ENCODE measurements around the gene GRIK4. TPM values are rescaled to one million over a fixed set of nuclear protein-coding genes. Genes with fewer than 3 reads are reported as not detected.

GRIK4 gene
- total RNA-seq, 2 experiments from 2014 or later = 0.06 TPM; not detected in 1

GRCh38 chr11:120492486-120492885, 19.1 kb upstream of the GRIK4 start:
- no peak for TF ChIP-seq EZH2phosphoT487 (IDR thresholded peaks at IDR 0.05; ENCODE audit: borderline replicate concordance, low read depth, low read length)
- TF ChIP-seq, protein P1, sequence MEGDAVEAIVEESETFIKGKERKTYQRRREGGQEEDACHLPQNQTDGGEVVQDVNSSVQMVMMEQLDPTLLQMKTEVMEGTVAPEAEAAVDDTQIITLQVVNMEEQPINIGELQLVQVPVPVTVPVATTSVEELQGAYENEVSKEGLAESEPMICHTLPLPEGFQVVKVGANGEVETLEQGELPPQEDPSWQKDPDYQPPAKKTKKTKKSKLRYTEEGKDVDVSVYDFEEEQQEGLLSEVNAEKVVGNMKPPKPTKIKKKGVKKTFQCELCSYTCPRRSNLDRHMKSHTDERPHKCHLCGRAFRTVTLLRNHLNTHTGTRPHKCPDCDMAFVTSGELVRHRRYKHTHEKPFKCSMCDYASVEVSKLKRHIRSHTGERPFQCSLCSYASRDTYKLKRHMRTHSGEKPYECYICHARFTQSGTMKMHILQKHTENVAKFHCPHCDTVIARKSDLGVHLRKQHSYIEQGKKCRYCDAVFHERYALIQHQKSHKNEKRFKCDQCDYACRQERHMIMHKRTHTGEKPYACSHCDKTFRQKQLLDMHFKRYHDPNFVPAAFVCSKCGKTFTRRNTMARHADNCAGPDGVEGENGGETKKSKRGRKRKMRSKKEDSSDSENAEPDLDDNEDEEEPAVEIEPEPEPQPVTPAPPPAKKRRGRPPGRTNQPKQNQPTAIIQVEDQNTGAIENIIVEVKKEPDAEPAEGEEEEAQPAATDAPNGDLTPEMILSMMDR (conservative IDR thresholded peaks at IDR 0.05; ENCODE audit: low read length) = no peak
- DNase-seq (ENCODE audit: low spot score) = no peak
- BruUV-seq (replicated peaks) = no TSS peak
- CTCF ChIA-PET (ENCODE audit: unreplicated experiment) = no interaction called here
- Histone ChIP-seq H3K27ac (ENCODE audit: low read depth, low read length, poor library complexity, severe bottlenecking) (no peak overlapping the region), H3K4me1 (ENCODE audit: insufficient read depth, low read length, poor library complexity, severe bottlenecking) (no peaks in the 10 kb centered on the region), H3K36me3 (ENCODE audit: insufficient read depth, low read length) (no peaks in the 10 kb centered on the region), H2AFZ (ENCODE audit: low read length) (no peak overlapping the region), H4K20me1 (ENCODE audit: insufficient read depth, low read length) (no peaks in the 10 kb centered on the region; the same call in 1 of the 2 replicates), H3K4me2 (ENCODE audit: low read length) (no peak overlapping the region), H3K79me2 (ENCODE audit: insufficient read depth, low read depth, low read length) (no peaks in the 10 kb centered on the region), H3K4me3 (ENCODE audit: low read depth, low read length, poor library complexity, severe bottlenecking) (no peak overlapping the region), H3K9me3 (ENCODE audit: low read length) (no peaks in the 10 kb centered on the region), H3K9me2 (ENCODE audit: insufficient read depth, low read length) (no peaks in the 10 kb centered on the region)
- POLR2A ChIA-PET = interaction anchor here (0.7 kb wide), 1 partner anchor 1719 kb away, joined by 3 read pairs; no protein-coding TSS in a partner anchor
- intact Hi-C loops (cut with micrococcal nuclease; ENCODE audit: unreplicated experiment) = no loop called here

GRCh38 chr11:120494595-120494994, 17.0 kb upstream of the GRIK4 start:
- Histone ChIP-seq H3K27ac (ENCODE audit: low read depth, low read length, poor library complexity, severe bottlenecking) (no peak overlapping the region), H3K4me3 (ENCODE audit: low read depth, low read length, poor library complexity, severe bottlenecking) (no peak overlapping the region), H3K4me2 (ENCODE audit: low read length) (no peak overlapping the region), H3K9me3 (ENCODE audit: low read length) (no peaks in the 10 kb centered on the region), H2AFZ (ENCODE audit: low read length) (no peak overlapping the region), H3K36me3 (ENCODE audit: insufficient read depth, low read length) (no peaks in the 10 kb centered on the region), H3K79me2 (ENCODE audit: insufficient read depth, low read depth, low read length) (no peaks in the 10 kb centered on the region), H4K20me1 (ENCODE audit: insufficient read depth, low read length) (no peaks in the 10 kb centered on the region; the same call in 1 of the 2 replicates), H3K4me1 (ENCODE audit: insufficient read depth, low read length, poor library complexity, severe bottlenecking) (no peaks in the 10 kb centered on the region), H3K9me2 (ENCODE audit: insufficient read depth, low read length) (no peaks in the 10 kb centered on the region)
- TF ChIP-seq, protein P1 (conservative IDR thresholded peaks at IDR 0.05; ENCODE audit: low read length) = no peak
- TF ChIP-seq EZH2phosphoT487 (IDR thresholded peaks at IDR 0.05; ENCODE audit: borderline replicate concordance, low read depth, low read length) = no peak
- DNase-seq (ENCODE audit: low spot score) = no peak
- intact Hi-C loops (cut with micrococcal nuclease; ENCODE audit: unreplicated experiment) = no loop called here
- CTCF ChIA-PET (ENCODE audit: unreplicated experiment) = no interaction called here
- no TSS peak for BruUV-seq (replicated peaks)
- POLR2A ChIA-PET = interaction anchor here (0.6 kb wide), 1 partner anchor 1187 kb away, joined by 3 read pairs; no protein-coding TSS in a partner anchor

- POLR2A ChIA-PET = no interaction called here
- no TSS peak for BruUV-seq (replicated peaks)
- DNase-seq (ENCODE audit: low spot score) = no peak
Measured at GRCh38 chr11:120499088-120499487, 12.5 kb upstream of the GRIK4 start.

More at GRCh38 chr11:120499088-120499487, 12.5 kb upstream of the GRIK4 start:
- Histone ChIP-seq H2AFZ (ENCODE audit: low read length) (no peak overlapping the region), H3K9me2 (ENCODE audit: insufficient read depth, low read length) (no peaks in the 10 kb centered on the region), H4K20me1 (ENCODE audit: insufficient read depth, low read length) (no peaks in the 10 kb centered on the region; the same call in 1 of the 2 replicates), H3K79me2 (ENCODE audit: insufficient read depth, low read depth, low read length) (no peaks in the 10 kb centered on the region), H3K4me2 (ENCODE audit: low read length) (no peak overlapping the region), H3K4me3 (ENCODE audit: low read depth, low read length, poor library complexity, severe bottlenecking) (no peak overlapping the region), H3K4me1 (ENCODE audit: insufficient read depth, low read length, poor library complexity, severe bottlenecking) (no peaks in the 10 kb centered on the region), H3K9me3 (ENCODE audit: low read length) (no peaks in the 10 kb centered on the region), H3K27ac (ENCODE audit: low read depth, low read length, poor library complexity, severe bottlenecking) (no peak overlapping the region), H3K36me3 (ENCODE audit: insufficient read depth, low read length) (no peaks in the 10 kb centered on the region)
- CTCF ChIA-PET (ENCODE audit: unreplicated experiment) = no interaction called here
- TF ChIP-seq EZH2phosphoT487 (IDR thresholded peaks at IDR 0.05; ENCODE audit: borderline replicate concordance, low read depth, low read length) = no peak
- TF ChIP-seq, protein P1 (conservative IDR thresholded peaks at IDR 0.05; ENCODE audit: low read length) = no peak
- intact Hi-C loops (cut with micrococcal nuclease; ENCODE audit: unreplicated experiment) = no loop called here

Data from OCI-LY7 (cell line).